HG03064 (cell line): Measurements from ENCODE around the gene GLI3.

Experiments used
- ATAC-seq: cut with Tn5 transposase; IDR thresholded peaks from one replicate; pipeline ENCODE4 v1.9.1; 2021; ENCODE audit warnings: low read depth; ENCODE audit not compliant: unreplicated experiment

Gene GLI3

DNA sequence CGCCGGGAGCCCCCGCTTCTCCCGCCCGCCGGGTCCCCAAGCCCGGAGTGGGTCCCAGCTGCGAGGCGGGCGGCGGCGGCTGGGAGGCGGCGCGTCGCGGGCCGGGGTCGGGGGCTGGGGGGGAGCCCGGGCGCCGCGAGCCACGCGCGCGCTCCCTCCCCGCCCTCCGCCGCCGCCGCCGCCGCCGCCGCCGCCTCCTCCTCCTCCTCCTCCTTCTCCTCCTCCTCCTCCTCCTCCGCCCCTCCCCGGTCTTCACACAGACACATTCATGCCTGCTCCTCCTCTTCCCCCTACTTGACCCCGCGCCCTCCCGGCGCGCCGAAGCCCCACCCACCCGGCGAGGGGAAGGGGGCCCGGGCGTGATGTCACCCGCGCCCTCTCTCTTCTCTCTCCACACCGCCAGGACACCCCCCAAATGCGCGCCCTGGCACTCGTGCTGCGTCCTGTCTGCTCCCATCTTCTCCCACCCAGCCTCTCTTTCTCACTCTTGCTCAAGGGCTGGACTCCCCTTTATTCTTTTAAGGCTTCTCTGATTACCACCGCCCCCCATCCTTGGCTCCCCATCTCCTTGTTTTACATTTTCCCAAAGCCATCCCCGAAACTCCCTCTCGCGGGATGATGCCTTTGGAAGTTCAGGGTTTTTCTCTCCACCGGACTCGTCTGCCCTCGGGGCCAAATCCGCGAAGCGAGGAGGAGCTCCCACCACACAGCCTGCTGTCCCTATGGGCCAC, 967 bp upstream of the GLI3 start:
- ATAC-seq, result no peak

DNA sequence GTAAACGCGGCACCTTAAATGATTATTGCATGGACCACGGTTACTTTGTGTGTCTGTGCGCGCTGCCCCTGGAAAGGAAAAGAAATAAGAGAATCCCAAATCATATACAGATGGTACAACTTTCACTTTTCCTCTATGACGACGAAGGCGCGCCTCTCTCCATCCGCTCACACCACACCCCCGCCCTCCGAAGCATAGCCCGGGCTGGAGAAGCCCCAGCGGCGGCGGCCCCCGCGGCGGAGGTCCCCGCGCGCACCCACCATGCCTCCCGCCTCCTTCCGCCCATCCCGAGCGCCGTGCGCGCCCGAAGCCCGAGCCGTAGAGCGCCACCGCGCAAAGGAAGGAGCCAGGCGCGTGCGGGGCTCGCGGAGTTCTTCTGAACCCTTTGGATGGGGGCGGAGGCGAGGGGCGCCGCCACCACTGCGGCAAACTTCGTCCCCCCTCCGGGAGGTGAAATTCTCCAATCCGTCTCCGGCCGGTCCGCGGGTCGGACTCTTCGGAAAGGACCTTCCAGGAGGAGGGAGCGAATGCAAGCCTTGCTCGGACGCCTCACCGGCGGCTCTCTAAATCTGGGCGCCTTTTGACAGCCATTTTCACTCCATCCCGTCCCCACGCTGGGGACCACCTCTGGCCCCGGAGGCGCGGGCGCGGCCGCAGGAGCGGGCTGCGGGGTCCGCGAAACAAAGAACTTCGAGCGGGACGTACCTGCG, 588 bp downstream of the GLI3 start:
- peak; percentile 7 for ATAC-seq

DNA sequence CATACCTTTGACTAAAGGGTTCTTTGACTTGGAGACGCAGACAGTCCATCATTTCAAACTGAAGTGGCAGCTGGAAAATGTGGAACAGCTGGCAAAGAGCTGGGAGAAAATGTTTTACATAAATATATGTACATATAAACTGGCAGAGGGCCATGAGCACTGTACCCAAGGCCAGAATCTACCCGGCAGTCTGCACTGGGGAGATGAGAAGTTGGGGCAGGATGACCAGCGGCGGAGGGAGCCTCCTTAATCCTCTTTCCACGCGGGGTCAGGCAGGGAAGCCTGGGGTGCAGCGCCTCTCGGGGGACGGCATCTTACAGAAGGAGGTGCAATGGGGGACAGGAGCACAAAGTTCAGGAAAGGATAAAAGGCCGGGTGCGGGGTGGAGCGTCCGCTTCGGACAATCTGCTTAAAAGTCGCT, 1.3 kb downstream of the GLI3 start:
- ATAC-seq, result no peak

DNA sequence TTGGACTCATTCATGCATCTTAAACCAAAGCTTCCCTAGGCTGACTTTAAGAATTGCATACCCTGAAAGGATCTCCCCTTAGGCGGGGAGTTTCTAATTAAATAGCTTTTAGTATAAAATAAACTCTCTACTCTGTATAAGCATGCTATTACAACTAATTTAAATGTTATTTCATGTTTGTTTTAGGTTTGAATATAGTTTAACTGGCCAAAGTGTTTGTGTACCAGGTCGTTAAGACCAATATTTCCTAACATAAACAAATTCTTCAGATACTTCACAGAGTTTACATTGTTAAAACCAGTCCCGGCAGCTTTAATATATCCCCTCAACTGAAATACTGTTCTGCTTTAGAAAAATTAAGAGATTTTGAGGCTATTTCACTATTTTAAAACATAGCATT, 2.3 kb downstream of the GLI3 start:
- no peak for ATAC-seq

DNA sequence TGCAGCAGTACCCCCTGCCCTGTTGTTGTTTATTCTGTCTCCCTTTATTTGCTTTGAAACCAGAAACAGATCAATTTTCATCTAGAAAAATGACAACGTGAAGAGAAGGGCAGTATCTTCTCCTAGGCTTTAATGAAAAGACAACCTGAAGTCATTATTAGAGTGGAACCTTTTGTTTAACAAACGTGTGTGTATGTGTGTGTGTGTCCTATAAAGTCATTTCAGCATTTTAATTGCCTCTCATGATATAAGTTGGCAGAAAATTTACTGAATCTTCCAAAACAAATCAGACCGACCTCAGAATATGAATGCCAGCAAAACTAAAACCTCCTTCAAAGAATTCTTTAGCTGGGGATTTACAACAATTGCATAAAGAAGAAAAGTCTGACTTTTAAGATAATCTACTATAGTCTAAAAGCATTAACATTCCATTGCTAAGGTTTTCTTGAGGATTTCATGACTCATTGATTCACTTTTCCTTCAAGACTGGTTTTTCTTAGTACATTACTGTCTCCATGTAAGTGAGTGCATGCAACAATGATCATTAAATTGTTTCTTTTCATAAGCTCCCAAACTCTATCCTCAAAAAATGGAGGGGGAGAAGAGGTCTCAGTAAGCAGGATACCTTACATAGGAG, 3.2 kb downstream of the GLI3 start:
- no peak for ATAC-seq

DNA sequence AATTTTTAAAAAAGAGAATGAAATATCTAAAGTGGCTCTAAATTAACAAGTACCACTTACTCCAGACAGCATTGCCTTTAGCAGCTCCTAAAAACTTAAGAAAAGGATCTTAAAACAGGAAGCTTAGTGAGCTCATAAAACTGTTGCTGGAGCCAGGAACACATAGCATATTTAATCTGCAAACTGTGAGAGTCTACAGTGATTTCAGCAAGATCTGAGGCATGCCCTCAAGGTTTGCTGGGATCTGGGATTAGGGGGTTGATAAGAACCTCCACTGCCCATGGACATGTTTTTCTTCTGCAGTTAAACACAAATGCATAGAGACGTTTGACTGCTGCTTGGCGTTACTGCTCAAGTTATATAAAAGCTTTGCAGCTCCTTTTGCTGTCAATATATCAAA, 3.8 kb downstream of the GLI3 start:
- ATAC-seq, result no peak

DNA sequence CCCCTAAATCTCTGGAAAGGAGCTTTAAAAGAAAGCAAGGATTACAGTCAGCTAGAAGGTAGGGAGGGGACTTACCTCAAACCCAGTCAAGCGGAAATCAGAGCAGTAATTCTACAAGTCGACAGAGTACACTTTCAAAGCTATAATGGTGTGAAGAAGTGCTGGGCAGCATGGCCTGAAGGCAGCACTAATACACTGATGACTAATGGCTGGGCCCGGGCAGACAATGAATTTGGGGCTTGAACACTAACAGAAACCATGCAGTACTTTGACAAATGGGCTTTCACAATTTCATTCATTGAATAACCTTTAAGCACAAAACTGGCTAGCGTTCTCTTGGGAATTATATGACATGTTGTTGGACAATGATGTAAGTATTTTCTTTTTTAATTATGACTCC, 4.7 kb downstream of the GLI3 start:
- ATAC-seq, result no peak

DNA sequence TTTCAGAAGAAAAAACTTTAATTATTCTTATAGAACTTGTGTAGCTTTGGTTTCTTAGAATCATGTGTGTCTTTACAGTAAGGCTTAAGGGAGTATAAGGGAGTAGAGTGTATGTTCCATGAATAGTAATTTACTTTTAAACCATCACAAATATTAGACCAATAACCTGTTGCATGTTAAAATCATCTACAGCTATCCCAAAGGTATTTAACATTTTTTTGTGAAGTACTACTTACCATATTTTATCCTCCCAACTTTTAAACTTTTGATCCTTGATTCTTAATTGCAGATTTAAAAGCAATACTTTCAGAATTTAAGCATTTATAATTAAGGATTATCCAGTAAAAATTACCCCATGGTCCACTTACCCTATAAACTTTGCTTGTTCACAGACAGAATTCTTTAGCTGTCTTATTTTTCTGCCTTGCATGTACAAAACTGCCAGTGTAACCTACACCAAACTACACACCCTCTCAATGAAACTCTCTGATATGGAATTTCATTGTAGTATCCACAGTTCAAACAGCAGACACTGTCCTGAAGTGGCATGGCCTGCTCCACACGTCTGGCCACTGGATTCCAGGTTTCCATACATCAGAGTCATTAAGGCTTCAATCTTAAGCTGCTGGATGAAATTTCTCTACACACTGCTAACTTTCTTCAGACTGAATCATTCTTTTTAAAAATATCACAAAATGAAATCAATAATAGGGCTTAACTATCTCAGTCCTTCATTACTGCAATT, 5.8 kb downstream of the GLI3 start:
- no peak for ATAC-seq

DNA sequence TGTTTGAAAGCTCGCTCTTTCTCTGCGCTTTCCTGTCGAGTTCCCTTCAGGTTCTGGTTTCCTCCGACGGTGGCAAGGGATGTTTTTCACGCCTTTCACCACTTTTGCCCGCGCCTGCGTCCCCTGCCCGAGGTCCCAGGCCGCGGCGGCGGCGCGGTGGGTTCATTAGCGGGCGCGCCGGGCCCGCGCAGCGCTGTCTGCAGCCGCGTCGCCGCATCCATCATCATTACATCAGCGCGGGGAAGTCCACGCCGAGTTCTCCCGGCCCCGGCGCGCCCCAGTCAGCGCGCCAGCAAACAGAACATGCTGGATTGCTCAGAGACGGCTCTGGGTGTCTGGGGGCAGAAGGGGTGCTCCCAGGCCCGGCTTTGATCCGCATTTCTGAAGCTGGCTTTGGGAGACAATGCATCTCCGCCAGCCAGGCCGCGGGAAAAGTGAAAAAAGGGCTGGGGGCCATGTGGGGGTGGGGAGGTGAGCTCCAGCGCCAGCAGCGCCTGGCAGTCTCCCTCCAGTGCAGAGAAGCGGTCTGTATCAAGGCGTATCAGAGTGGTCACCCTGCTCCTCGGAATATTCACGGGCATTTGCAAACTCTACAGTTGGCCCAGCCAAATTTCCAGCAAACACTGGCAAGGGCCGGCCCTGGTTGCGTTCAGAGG, 8.9 kb downstream of the GLI3 start:
- ATAC-seq, result no peak

DNA sequence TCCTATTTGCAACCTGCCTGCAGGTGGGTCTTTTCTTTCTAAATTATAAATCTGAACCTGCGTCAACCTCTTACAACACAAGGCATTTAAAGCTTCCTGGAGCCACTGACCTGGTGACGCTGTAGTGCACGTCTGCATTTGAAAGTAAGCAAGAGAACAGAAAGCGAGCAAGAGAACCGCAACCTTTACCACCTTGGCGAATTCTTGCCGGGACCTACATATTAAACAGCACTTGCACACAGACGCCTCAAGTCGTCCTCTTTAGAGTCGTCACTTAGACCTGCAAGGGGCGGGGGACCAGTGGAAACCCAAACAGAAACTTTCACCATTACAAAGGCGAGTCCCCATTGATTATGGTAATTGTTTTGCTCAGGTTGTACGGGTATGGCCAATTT, 9.5 kb downstream of the GLI3 start:
- ATAC-seq, result no peak

DNA sequence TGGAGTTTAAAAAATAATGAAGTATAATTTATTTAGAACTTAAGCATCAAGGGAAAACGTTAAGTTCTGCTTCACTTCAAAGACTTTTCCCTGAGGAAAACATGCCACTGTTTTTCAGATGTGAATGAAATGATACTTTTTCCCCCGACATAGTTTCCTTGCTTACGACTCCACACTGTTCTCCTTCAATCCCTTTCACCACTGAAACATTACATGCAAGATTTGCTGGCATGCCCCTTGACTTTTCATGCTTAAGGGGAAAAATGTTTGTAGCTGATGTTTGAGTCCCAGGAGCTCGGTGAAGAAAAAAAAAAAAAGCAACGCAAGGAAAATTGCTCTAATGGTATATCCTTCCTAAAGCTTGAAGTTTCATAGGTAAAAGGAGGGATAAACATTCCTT, 10.0 kb downstream of the GLI3 start:
- ATAC-seq, result no peak

DNA sequence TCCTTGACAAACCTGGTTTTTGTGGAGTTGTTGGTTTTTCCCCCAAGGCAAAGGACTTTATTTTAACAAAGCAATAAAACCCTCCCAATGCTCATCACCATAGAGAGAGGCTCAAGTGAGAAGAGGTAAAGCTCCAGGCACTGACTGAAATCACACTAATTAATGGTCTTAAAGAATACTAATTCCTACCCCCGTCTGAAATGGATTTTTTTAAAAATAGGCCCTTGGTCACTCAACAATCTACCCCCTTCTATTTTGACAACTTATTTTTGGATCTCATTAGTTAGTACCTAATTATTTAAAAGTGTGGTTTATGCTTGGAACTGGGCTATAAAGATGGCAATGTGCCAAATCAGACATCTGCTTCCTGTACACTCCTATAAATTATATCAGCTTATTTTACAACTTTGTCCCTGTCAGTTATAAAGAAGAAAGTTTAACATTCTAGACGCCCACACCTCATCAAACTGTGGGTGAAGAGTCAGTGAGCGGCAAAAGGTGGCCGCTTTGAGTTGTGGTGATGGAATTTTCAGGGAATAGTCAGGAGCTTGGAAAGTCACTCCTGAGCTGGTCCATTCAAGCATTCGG, 10.6 kb downstream of the GLI3 start:
- ATAC-seq, result no peak

DNA sequence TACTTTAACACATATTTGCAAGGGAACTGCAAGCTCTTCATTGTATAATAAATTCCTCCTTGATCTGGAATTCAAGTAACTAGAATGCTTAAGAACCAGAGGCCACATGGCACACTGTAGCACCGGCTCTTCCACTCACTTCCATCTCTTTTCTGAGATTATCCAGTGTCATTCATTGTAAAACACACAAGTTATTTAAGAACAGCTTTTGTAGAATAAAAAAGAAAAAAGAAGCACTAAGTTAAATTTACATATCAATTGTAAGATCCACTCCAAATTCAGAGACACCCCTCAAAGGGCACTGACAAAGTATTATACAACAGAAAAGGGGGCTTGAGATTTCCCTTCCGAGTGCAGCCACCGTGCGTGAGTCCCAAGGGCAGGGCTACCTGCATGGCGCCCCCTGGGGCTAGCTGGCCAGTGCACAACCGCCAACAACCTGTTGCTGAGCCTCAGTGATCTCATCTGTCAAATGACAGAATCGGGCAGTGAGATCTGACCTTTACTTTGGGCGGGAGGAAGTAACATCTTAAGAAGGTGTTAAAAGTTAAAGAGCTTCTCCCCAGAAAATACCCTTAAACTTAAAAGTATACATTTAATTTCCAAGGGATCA, 12.5 kb downstream of the GLI3 start:
- no peak for ATAC-seq

DNA sequence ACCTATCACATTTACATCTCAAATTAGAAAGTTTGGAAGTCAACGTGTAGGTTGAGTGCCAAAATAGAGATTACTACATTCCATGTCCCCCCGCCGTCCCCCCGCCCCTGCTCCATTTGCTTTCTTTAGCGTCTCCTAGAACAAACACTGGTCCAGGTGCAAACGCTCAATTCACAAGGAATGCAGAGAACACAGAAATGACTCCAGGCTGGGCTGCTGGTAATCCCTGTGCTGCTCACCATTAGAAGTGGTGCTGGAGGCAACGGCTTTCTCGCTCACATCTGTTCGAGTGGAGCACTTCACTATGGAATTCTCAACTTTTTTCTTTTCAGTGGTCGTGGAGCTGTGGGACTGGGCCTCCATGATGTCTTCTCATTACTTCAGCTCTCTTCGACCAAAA, 14.1 kb downstream of the GLI3 start:
- no peak for ATAC-seq

DNA sequence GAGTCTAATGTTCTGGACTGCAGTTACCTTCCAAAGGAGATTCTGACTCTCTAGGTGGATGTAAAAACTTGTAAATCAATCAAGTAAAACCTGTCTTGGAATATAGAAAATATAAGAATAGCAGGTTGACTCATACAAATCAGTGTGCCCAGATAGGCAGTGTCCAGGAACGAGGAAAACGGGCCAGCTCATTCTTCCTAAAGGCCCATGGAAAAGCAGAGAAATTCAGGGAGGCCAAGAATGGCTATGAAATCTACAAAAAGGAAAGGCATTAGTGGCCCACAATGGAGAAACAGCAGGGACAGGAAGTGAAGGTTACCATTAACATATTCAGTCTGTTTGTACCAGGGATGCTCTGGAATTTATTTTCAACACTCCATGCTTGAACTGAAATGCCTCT, 14.9 kb downstream of the GLI3 start:
- no peak for ATAC-seq

DNA sequence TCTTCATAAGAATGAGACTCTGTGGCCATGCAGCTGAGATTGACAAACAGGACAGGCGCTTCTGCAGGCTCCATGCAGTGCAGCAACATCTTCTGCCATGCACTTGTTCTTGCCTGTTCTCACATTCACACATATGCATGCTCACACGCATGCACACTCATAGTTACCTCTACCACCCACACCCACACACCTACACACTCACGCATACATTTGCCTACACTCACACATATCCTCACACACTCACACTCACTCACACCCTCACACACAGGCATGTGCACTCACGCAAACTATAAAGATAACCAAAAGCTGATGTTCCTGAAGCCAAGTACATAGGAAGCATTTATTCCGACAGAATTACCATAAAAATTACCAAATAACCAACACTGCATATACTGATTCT, 15.7 kb downstream of the GLI3 start:
- ATAC-seq, result no peak

DNA sequence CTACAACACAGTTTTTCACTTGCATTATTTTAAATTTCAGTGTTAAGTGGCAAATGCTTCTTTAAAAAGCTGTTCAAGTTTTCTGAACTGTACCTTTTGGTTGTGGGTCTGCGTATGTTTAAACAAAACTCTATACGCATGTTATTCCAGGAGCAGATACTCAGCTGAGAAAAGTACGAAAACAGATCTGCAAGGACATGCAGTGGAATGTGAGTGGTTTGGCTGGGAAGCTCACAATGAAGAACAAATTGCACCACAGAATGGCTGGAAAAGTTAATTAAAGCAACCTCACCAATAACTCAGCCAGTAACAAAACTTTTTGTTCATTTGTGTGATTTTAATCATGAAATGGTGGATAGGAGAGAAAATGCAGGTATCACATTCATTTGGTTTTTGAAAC, 17.6 kb downstream of the GLI3 start:
- ATAC-seq, result no peak

DNA sequence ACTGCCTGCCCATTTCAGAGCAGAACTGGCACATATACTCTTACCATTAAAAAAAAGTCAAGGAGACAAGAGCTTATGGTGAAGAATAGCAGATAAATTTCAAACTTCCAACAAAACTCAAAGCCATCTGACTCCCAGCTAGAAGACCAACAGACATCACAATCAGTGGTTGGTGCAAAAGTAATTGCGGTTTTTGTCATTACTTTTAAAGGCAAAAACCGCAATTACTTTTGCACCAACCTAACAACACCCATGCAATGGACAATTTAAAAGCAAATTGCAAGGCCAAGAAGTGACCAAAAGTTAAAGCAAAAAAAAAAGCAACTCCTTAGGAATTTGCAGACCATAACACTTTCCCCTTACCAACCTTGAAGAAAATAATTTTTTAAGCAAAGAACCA, 18.8 kb downstream of the GLI3 start:
- no peak for ATAC-seq

DNA sequence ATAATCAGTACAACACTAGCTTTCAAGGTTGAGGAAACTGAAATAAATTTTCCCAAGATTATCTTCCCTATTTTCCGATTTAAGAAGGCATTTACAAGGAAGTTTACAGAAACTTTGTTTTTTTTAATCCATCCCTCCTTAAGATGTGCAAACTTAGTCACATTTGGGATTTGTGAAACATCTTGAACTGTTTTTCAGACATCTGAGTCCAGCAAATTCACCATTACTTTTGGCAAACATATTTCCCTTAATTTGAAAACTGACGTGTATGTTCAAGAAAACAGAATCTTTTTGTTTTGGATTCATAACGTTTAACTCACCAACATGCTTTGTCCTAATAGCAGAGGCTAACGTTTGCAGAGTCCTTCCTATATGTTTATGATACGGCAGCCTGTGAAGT, 19.5 kb downstream of the GLI3 start:
- no peak for ATAC-seq

DNA sequence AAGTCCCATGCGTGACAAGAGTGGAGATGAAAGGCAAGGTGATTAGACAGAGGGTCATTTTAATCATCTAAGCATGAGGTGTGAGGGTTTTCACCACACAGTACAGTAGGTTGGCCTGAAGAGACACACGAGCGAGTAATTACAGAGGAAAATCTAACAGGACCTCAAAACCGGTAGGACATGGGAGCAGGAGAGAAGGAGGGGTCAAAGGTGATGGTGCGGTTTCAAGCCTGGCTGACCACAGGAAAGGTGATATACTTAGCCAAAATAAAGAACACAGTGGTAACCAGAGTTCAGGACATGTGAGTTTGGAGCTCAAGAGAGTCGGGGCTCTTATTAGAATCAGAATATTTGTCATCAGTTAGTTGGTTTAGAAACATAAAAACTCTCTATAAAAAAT, 20.0 kb downstream of the GLI3 start:
- ATAC-seq, result no peak
